ENCODE results near the gene LY6G6C. TPM values are rescaled to one million over a fixed set of nuclear protein-coding genes. Genes with fewer than 3 reads are reported as not detected.
A peak's percentile ranks its signal among the peaks of the same experiment; 100 is the strongest.

LY6G6C gene
- total and polyA plus RNA-seq, 10 of the 15 experiments (the other 5 are each of a cell fraction or from before 2014, with no cell fraction given): not detected

DNA sequence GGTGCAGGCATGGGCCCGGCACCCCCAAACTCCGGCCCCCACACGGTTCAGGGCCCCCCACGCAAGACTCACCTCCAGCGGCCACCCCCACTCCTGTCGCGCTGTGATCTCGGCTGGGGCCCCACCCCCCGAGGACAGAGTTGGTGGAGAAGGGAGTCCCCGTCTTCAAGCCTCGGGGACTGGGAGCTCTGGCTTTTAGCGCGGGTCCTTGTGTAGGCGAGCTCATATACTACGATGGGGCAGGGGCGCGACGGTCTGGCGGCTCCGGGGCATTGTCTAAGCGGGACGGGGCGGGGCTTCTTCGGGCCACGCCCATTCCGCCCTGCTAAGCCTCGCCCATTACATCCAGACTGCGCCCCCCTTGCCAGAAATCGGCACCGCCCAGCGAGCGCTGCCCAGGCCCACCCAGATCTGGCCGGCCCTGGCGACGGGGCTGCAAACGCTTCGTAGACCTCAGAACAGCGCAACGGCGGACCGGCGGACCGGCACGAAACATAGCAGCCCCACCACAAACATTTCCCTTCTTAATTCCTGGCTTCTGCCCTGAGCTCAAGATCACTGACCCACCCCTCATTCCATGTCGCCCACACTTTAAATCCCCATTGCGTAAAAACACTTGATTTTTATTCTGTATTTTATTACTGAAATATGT, 8.6 kb upstream of the LY6G6C start (continued):
- TF ChIP-seq WRNIP1 (IDR thresholded peaks at IDR 0.05; ENCODE audit: borderline replicate concordance, low read depth, low read length) (no peak), POU2F2 (IDR thresholded peaks at IDR 0.05; ENCODE audit: borderline replicate concordance, low read depth, low read length) (peak; percentile 39; the same call in 1 of the 3 replicates), SMC3 (IDR thresholded peaks at IDR 0.05; ENCODE audit: borderline replicate concordance, low read length) (no peak), TCF3 (IDR thresholded peaks at IDR 0.05; ENCODE audit: borderline replicate concordance, insufficient read depth, low read depth, low read length) (no peak), MXI1 (IDR thresholded peaks at IDR 0.05; ENCODE audit: low read depth, low read length) (no peak), SMAD1 (IDR thresholded peaks at IDR 0.05; ENCODE audit: low read depth, partially characterized antibody) (no peak), BACH1 (IDR thresholded peaks at IDR 0.05; ENCODE audit: borderline replicate concordance) (peak; percentile 77; the same call in 1 of the 2 replicates), BMI1 (IDR thresholded peaks at IDR 0.05; ENCODE audit: borderline replicate concordance) (no peak), TCF7 (IDR thresholded peaks at IDR 0.05; ENCODE audit: borderline replicate concordance) (no peak), CHD2 (IDR thresholded peaks at IDR 0.05; ENCODE audit: borderline replicate concordance, low read depth, low read length) (no peak)
- TF ChIP-seq, protein P1, sequence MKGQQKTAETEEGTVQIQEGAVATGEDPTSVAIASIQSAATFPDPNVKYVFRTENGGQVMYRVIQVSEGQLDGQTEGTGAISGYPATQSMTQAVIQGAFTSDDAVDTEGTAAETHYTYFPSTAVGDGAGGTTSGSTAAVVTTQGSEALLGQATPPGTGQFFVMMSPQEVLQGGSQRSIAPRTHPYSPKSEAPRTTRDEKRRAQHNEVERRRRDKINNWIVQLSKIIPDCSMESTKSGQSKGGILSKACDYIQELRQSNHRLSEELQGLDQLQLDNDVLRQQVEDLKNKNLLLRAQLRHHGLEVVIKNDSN (IDR thresholded peaks at IDR 0.05; ENCODE audit: borderline replicate concordance, extremely low read length, insufficient read depth, low read depth, low read length): no peak
- TF ChIP-seq, protein P2, sequence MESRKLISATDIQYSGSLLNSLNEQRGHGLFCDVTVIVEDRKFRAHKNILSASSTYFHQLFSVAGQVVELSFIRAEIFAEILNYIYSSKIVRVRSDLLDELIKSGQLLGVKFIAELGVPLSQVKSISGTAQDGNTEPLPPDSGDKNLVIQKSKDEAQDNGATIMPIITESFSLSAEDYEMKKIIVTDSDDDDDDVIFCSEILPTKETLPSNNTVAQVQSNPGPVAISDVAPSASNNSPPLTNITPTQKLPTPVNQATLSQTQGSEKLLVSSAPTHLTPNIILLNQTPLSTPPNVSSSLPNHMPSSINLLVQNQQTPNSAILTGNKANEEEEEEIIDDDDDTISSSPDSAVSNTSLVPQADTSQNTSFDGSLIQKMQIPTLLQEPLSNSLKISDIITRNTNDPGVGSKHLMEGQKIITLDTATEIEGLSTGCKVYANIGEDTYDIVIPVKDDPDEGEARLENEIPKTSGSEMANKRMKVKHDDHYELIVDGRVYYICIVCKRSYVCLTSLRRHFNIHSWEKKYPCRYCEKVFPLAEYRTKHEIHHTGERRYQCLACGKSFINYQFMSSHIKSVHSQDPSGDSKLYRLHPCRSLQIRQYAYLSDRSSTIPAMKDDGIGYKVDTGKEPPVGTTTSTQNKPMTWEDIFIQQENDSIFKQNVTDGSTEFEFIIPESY (IDR thresholded peaks at IDR 0.05): no peak
- TF ChIP-seq, protein P3, sequence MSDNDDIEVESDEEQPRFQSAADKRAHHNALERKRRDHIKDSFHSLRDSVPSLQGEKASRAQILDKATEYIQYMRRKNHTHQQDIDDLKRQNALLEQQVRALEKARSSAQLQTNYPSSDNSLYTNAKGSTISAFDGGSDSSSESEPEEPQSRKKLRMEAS (IDR thresholded peaks at IDR 0.05; ENCODE audit: low read depth, low read length): no peak
- TF ChIP-seq, protein P4, sequence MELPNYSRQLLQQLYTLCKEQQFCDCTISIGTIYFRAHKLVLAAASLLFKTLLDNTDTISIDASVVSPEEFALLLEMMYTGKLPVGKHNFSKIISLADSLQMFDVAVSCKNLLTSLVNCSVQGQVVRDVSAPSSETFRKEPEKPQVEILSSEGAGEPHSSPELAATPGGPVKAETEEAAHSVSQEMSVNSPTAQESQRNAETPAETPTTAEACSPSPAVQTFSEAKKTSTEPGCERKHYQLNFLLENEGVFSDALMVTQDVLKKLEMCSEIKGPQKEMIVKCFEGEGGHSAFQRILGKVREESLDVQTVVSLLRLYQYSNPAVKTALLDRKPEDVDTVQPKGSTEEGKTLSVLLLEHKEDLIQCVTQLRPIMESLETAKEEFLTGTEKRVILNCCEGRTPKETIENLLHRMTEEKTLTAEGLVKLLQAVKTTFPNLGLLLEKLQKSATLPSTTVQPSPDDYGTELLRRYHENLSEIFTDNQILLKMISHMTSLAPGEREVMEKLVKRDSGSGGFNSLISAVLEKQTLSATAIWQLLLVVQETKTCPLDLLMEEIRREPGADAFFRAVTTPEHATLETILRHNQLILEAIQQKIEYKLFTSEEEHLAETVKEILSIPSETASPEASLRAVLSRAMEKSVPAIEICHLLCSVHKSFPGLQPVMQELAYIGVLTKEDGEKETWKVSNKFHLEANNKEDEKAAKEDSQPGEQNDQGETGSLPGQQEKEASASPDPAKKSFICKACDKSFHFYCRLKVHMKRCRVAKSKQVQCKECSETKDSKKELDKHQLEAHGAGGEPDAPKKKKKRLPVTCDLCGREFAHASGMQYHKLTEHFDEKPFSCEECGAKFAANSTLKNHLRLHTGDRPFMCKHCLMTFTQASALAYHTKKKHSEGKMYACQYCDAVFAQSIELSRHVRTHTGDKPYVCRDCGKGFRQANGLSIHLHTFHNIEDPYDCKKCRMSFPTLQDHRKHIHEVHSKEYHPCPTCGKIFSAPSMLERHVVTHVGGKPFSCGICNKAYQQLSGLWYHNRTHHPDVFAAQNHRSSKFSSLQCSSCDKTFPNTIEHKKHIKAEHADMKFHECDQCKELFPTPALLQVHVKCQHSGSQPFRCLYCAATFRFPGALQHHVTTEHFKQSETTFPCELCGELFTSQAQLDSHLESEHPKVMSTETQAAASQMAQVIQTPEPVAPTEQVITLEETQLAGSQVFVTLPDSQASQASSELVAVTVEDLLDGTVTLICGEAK (IDR thresholded peaks at IDR 0.05; ENCODE audit: borderline replicate concordance): no peak

Data from GM12878 (cell line).